ENCODE data around the gene CCNE1. TPM values are rescaled to one million over a fixed set of nuclear protein-coding genes. Genes with fewer than 3 reads are reported as not detected.
A peak's percentile ranks its signal among the peaks of the same experiment; 100 is the strongest.

CCNE1 gene
- total RNA-seq, 4 donors from 2014 or later: 1.8 to 5.9 (median 2.2) TPM

- H3K36me3 ChIP-seq: no peaks in the 10 kb centered on the region
- no peak overlapping the region for H3K27ac ChIP-seq
- no peaks in the 10 kb centered on the region for H3K9me3 ChIP-seq
- DNase-seq: no peak
- H3K4me1 ChIP-seq: peaks cover 0 to 29% (median 6%) of the 10 kb centered on the region in 4 donors
- no peak overlapping the region for H3K4me3 ChIP-seq
- TF ChIP-seq CTCF (IDR thresholded peaks at IDR 0.05): no peak
- no peak for TF ChIP-seq POLR2A (IDR thresholded peaks at IDR 0.05)
- H3K27me3 ChIP-seq: peaks cover 0 to 4% of the 10 kb centered on the region in 2 donors
Observed at GRCh38 chr19:29872224-29872731, 60.5 kb downstream of the CCNE1 start.

- DNase-seq: peak; percentile 48 to 74 (median 68)
- TF ChIP-seq CTCF (IDR thresholded peaks at IDR 0.05) (peak; percentile 58 to 89 (median 73)), POLR2A (IDR thresholded peaks at IDR 0.05) (no peak)
- H3K36me3 ChIP-seq: no peaks in the 10 kb centered on the region
- peaks cover 0 to 4% of the 10 kb centered on the region in 2 donors for H3K27me3 ChIP-seq
- no peaks in the 10 kb centered on the region for H3K9me3 ChIP-seq
- H3K4me1 ChIP-seq: peaks cover 0 to 29% (median 6%) of the 10 kb centered on the region in 4 donors
- H3K4me3 ChIP-seq: peak overlapping the region; percentile 16 to 61 (median 55)
- H3K27ac ChIP-seq: no peak overlapping the region
Observed at GRCh38 chr19:29873024-29873800, 61.4 kb downstream of the CCNE1 start.

Other genes starting within 250 kb of the CCNE1 start
- 10 to 100 TPM; 43.7 to 50.9 (median 49.1) TPM for gene POP4, start 205.7 kb upstream of the CCNE1 start, total RNA-seq
- 10 to 100 TPM in 1 of 4 donors, 1 to 10 TPM in 3; 8.2 to 16.5 (median 9.0) TPM for gene PLEKHF1, start 146.5 kb upstream of the CCNE1 start, total RNA-seq
- 10 to 100 TPM; 18.2 to 49.1 (median 28.2) TPM for gene C19orf12, start 96.7 kb upstream of the CCNE1 start, total RNA-seq
- gene URI1, start 130.2 kb downstream of the CCNE1 start, total RNA-seq: 10 to 100 TPM; 28.4 to 98.2 (median 37.8) TPM

Data from Peyer's patch (tissue), 4 donors.